Measurements from ENCODE around the gene JAML. TPM values are rescaled to one million over a fixed set of nuclear protein-coding genes. Genes with fewer than 3 reads are reported as not detected.
A peak's percentile ranks its signal among the peaks of the same experiment; 100 is the strongest.

JAML gene
- total and polyA plus RNA-seq, 2 of the 13 experiments (the other 11 are each of a cell fraction or from before 2014, with no cell fraction given) = 2.0 to 3.3 TPM

DNA sequence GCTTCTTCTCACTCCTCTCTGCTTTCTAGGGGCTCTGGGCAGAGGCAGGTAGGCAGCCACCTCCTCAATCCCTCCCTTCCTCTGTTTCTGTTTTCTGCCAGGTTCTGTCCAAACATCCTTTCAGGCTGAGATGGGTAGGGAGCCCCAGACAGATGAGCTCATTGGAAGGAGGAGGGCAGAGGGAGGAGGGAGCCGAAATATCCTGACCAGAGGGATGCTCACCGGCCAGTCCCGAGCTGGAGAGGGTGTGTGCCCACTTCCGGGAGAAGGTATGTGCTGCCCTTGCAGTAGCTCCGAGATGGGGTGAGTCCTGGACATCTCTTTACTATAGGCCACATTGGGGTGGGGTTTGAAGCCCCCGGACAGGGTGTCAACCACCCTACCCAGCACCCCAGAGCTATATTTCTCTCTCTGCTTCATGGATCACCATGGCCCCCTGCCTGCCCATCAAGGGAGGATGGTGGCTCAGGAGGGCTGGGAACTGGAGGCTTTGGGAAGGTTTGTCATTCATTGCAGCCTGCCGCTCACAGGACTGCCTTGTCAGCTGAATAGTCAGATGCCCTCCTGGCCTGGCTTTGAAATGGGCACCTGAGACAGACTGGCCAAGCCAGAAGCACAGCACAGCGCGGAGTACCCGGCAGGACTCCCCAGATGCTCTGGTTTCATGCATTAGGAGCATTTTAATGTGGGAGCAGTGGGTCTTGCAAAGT lies 67.5 kb downstream of the JAML start:
- Histone ChIP-seq H3K4me2 (ENCODE audit: low read depth, low read length) (no peak overlapping the region; the same call in 1 of the 2 replicates), H3K4me3 (replicated peaks in 1 of 3; ENCODE audit: insufficient read depth in 1 of 3, low read depth in 2 of 3, low read length in 3 of 3) (no peak overlapping the region), H4K20me1 (ENCODE audit: insufficient read depth, low read length) (no peaks in the 10 kb centered on the region), H2AFZ (ENCODE audit: low read length) (no peak overlapping the region), H3K4me1 (ENCODE audit: insufficient read depth, low read length) (peaks cover 26% of the 10 kb centered on the region), H3K9me3 (ENCODE audit: low read length) (no peaks in the 10 kb centered on the region), H3K36me3 (replicated peaks in 1 of 2; ENCODE audit: control insufficient read depth in 1 of 2, insufficient read depth in 2 of 2, low read length in 2 of 2) (no peaks in the 10 kb centered on the region), H3K79me2 (ENCODE audit: insufficient read depth, low read length) (no peaks in the 10 kb centered on the region), H3K27ac (ENCODE audit: extremely low read length, insufficient read depth, low read length) (no peak overlapping the region), H3K9ac (ENCODE audit: insufficient read depth, low read depth, low read length) (no peak overlapping the region), H3K27me3 (ENCODE audit: control insufficient read depth in 1 of 2, insufficient read depth in 2 of 2, low read length in 2 of 2) (peaks cover 24 to 95% of the 10 kb centered on the region in 2 experiments)
- no peak for ATAC-seq
- intact Hi-C loops (cut with micrococcal nuclease; ENCODE audit: unreplicated experiment) (no loop called here), in situ Hi-C loops (cut with HindIII; ENCODE audit: extremely low pct_ligation_motif_present, low pct_unique_long_range_greater_than_20kb) (no loop called here)
- TF ChIP-seq NR0B2 (CRISPR knock-in tag; IDR thresholded peaks at IDR 0.05) (no peak), MAFK (conservative IDR thresholded peaks at IDR 0.05 in 1 of 2, IDR thresholded peaks at IDR 0.05 in 1 of 2; ENCODE audit: low read length in 2 of 2) (peak in 1 of 2 experiments; percentile 34; a peak in 1 of 4 replicates), ZNF263 (CRISPR knock-in tag; IDR thresholded peaks at IDR 0.05) (peak; percentile 34; the same call in 1 of the 2 replicates), ZNF10 (CRISPR knock-in tag; IDR thresholded peaks at IDR 0.05; ENCODE audit: borderline replicate concordance, low read depth) (no peak)
- WGBS (ENCODE audit: low lambda C conversion rate) = 43% methylated on average over 8 of the region's 10 CpGs
- FAIRE-seq = no peak
- CTCF ChIA-PET (ENCODE audit: low intra/inter-chr PET ratio, low total read pairs) = no interaction called here
- DNase-seq (ENCODE audit: low spot score) = no peak
- POLR2A ChIA-PET = no interaction called here
- BruUV-seq (replicated peaks) = no TSS peak

- intact Hi-C loops (cut with micrococcal nuclease; ENCODE audit: unreplicated experiment) = no loop called here
- POLR2A ChIA-PET = interaction anchor here (0.6 kb wide), 1 partner anchor 38 kb away, joined by 3 read pairs; no protein-coding TSS in a partner anchor
- H3K36me3 ChIP-seq (replicated peaks in 1 of 2; ENCODE audit: control insufficient read depth in 1 of 2, insufficient read depth in 2 of 2, low read length in 2 of 2) = no peaks in the 10 kb centered on the region
- TF ChIP-seq, protein P1, sequence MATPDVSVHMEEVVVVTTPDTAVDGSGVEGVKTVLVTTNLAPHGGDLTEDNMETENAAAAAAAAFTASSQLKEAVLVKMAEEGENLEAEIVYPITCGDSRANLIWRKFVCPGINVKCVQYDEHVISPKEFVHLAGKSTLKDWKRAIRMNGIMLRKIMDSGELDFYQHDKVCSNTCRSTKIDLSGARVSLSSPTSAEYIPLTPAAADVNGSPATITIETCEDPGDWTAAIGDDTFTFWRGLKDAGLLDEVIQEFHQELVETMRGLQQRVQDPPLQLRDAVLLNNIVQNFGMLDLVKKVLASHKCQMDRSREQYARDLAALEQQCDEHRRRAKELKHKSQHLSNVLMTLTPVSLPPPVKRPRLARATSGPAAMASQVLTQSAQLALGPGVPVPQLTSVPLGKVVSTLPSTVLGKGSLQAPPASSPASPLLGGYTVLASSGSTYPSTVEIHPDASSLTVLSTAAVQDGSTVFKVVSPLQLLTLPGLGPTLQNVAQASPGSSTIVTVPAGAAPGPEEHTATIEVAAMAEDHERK (CRISPR knock-in tag; IDR thresholded peaks at IDR 0.05; ENCODE audit: low read depth) = no peak
- TF ChIP-seq, protein P2, sequence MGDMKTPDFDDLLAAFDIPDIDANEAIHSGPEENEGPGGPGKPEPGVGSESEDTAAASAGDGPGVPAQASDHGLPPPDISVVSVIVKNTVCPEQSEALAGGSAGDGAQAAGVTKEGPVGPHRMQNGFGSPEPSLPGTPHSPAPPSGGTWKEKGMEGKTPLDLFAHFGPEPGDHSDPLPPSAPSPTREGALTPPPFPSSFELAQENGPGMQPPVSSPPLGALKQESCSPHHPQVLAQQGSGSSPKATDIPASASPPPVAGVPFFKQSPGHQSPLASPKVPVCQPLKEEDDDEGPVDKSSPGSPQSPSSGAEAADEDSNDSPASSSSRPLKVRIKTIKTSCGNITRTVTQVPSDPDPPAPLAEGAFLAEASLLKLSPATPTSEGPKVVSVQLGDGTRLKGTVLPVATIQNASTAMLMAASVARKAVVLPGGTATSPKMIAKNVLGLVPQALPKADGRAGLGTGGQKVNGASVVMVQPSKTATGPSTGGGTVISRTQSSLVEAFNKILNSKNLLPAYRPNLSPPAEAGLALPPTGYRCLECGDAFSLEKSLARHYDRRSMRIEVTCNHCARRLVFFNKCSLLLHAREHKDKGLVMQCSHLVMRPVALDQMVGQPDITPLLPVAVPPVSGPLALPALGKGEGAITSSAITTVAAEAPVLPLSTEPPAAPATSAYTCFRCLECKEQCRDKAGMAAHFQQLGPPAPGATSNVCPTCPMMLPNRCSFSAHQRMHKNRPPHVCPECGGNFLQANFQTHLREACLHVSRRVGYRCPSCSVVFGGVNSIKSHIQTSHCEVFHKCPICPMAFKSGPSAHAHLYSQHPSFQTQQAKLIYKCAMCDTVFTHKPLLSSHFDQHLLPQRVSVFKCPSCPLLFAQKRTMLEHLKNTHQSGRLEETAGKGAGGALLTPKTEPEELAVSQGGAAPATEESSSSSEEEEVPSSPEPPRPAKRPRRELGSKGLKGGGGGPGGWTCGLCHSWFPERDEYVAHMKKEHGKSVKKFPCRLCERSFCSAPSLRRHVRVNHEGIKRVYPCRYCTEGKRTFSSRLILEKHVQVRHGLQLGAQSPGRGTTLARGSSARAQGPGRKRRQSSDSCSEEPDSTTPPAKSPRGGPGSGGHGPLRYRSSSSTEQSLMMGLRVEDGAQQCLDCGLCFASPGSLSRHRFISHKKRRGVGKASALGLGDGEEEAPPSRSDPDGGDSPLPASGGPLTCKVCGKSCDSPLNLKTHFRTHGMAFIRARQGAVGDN (CRISPR knock-in tag; IDR thresholded peaks at IDR 0.05) = peak; percentile 25
- TF ChIP-seq, protein P3, sequence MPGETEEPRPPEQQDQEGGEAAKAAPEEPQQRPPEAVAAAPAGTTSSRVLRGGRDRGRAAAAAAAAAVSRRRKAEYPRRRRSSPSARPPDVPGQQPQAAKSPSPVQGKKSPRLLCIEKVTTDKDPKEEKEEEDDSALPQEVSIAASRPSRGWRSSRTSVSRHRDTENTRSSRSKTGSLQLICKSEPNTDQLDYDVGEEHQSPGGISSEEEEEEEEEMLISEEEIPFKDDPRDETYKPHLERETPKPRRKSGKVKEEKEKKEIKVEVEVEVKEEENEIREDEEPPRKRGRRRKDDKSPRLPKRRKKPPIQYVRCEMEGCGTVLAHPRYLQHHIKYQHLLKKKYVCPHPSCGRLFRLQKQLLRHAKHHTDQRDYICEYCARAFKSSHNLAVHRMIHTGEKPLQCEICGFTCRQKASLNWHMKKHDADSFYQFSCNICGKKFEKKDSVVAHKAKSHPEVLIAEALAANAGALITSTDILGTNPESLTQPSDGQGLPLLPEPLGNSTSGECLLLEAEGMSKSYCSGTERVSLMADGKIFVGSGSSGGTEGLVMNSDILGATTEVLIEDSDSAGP (CRISPR knock-in tag; IDR thresholded peaks at IDR 0.05; ENCODE audit: borderline replicate concordance) = 0 out of 2 replicates have a peak, but pooled peaks have one; percentile 19
These were observed 68.2 kb downstream of the JAML start for GRCh38 chr11:118156531-118157185.

More at GRCh38 chr11:118156531-118157185, 68.2 kb downstream of the JAML start:
- Histone ChIP-seq H3K4me1 (ENCODE audit: insufficient read depth, low read length) (peaks cover 26% of the 10 kb centered on the region), H3K27me3 (ENCODE audit: control insufficient read depth in 1 of 2, insufficient read depth in 2 of 2, low read length in 2 of 2) (peaks cover 27 to 95% of the 10 kb centered on the region in 2 experiments), H3K27ac (ENCODE audit: extremely low read length, insufficient read depth, low read length) (no peak overlapping the region), H3K9ac (ENCODE audit: insufficient read depth, low read depth, low read length) (no peak overlapping the region), H4K20me1 (ENCODE audit: insufficient read depth, low read length) (no peaks in the 10 kb centered on the region), H3K79me2 (ENCODE audit: insufficient read depth, low read length) (no peaks in the 10 kb centered on the region), H3K4me3 (replicated peaks in 1 of 3; ENCODE audit: insufficient read depth in 1 of 3, low read depth in 2 of 3, low read length in 3 of 3) (peak overlapping the region in 1 of 3 experiments; percentile 33; a peak in 1 of 6 replicates), H3K4me2 (ENCODE audit: low read depth, low read length) (peak overlapping the region; percentile 37), H3K9me3 (ENCODE audit: low read length) (no peaks in the 10 kb centered on the region), H2AFZ (ENCODE audit: low read length) (no peak overlapping the region)
- no peak for DNase-seq (ENCODE audit: low spot score)
- in situ Hi-C loops (cut with HindIII; ENCODE audit: extremely low pct_ligation_motif_present, low pct_unique_long_range_greater_than_20kb) = no loop called here
- peak; percentile 41 for ATAC-seq
- no peak for FAIRE-seq
- CTCF ChIA-PET (ENCODE audit: low intra/inter-chr PET ratio, low total read pairs) = no interaction called here
- 3% methylated on average over 11 of the region's 21 CpGs for WGBS (ENCODE audit: low lambda C conversion rate)
- BruUV-seq (replicated peaks) = no TSS peak
